PC-3 (cell line): ENCODE measurements around the gene DBNL. TPM values are rescaled to one million over a fixed set of nuclear protein-coding genes. Genes with fewer than 3 reads are reported as not detected.

Experiments used
- ATAC-seq: fragments of 200-7000 bp; cut with Tn5 transposase; 2 replicates; pipeline ENCODE4 v1.9.1; 2020; ENCODE audit warnings: mild to moderate bottlenecking, moderate library complexity
- BruUV-seq: library from RNA; stranded (reverse); fragments of 400-500 nt; replicated peaks from 2 replicates; lab custom pipeline; 2021; lab: Mats Ljungman, UMichigan
- CTCF ChIA-PET: fragments of 300-600 bp; sonication (Branson Sonifier 250); formaldehyde crosslinking; loops from one replicate; lab custom pipeline; 2022; ENCODE audit warnings: antibody characterized with exemption; lab: Charles Lee
- POLR2A ChIA-PET: fragments of 300-600 bp; sonication (Branson Sonifier 250); formaldehyde crosslinking; loops from one replicate; lab custom pipeline; 2022; ENCODE audit warnings: antibody characterized with exemption; ENCODE audit not compliant: unreplicated experiment; lab: Charles Lee
- DNase-seq: peaks from one replicate; pipeline ENCODE4 v3.0.0-alpha.2; 2015
- H2AFZ ChIP-seq: fragments of 300-600 bp; sonication (generic); 2 replicates; pipeline ENCODE4 v1.6.0; 2016; ENCODE audit warnings: antibody characterized with exemption, low read length
- H3F3A ChIP-seq: fragments of 300-600 bp; sonication (generic); one replicate; pipeline ENCODE4 v1.6.0; 2017; ENCODE audit warnings: antibody characterized with exemption, low read length, control low read depth, mild to moderate bottlenecking; ENCODE audit not compliant: unreplicated experiment
- H3K27ac ChIP-seq: fragments of 300-600 bp; sonication (generic); 2 replicates; pipeline ENCODE4 v1.5.1; 2016; ENCODE audit warnings: mild to moderate bottlenecking, low read length
- H3K27me3 ChIP-seq: fragments of 300-600 bp; sonication (generic); 2 replicates; pipeline ENCODE4 v1.6.1; 2016; ENCODE audit warnings: low read length, mixed read lengths
- H3K36me3 ChIP-seq: fragments of 300-600 bp; sonication (generic); 2 replicates; pipeline ENCODE4 v1.6.1; 2016; ENCODE audit warnings: low read depth, mixed run types, low read length, mixed read lengths
- H3K4me1 ChIP-seq: fragments of 300-600 bp; sonication (generic); 2 replicates; pipeline ENCODE4 v1.5.1; 2016; ENCODE audit warnings: low read length; ENCODE audit not compliant: insufficient read depth
- H3K4me2 ChIP-seq: fragments of 300-600 bp; sonication (generic); 2 replicates; pipeline ENCODE4 v1.6.0; 2016; ENCODE audit warnings: low read length
- H3K4me3 ChIP-seq: fragments of 300-600 bp; sonication (generic); 2 replicates; pipeline ENCODE4 v1.5.1; 2016; ENCODE audit warnings: mild to moderate bottlenecking, low read length, mixed read lengths
- H3K79me2 ChIP-seq: fragments of 300-600 bp; sonication (generic); 2 replicates; pipeline ENCODE4 v1.6.1; 2017; ENCODE audit warnings: low read length, mixed read lengths
- H3K9ac ChIP-seq: fragments of 300-600 bp; sonication (generic); 2 replicates; pipeline ENCODE4 v1.6.0; 2016; ENCODE audit warnings: mild to moderate bottlenecking, low read length
- H3K9me2 ChIP-seq: fragments of 300-600 bp; sonication (generic); replicated peaks from 2 replicates; pipeline ENCODE4 v1.6.1; 2016; ENCODE audit warnings: mixed run types, low read length, mixed read lengths
- H3K9me3 ChIP-seq: fragments of 300-600 bp; sonication (generic); 2 replicates; pipeline ENCODE4 v1.6.1; 2016; ENCODE audit warnings: low read length, mixed read lengths
- H4K20me1 ChIP-seq: fragments of 300-600 bp; sonication (generic); 2 replicates; pipeline ENCODE4 v1.6.1; 2016; ENCODE audit warnings: low read length, mixed read lengths
- EZH2 ChIP-seq: fragments of 300-600 bp; sonication (generic); IDR thresholded peaks from one replicate; pipeline ENCODE4 v1.6.1; 2017; ENCODE audit warnings: antibody characterized with exemption, mild to moderate bottlenecking, low read length; ENCODE audit not compliant: unreplicated experiment
- EZH2phosphoT487 ChIP-seq: fragments of 300-600 bp; sonication (generic); IDR thresholded peaks from 2 replicates; pipeline ENCODE4 v1.6.1; 2018; ENCODE audit warnings: mild to moderate bottlenecking, antibody characterized with exemption, low read length, borderline replicate concordance
- intact Hi-C: fragments of 100-400 bp; cut with micrococcal nuclease; formaldehyde crosslinking; loops from 2 replicates; pipeline ENCODE4 v1.9.0; 2023
- total RNA-seq: library from RNA; depleted of rRNA; stranded (reverse); fragments of >200 nt; gene quantifications from 2 replicates; pipeline ENCODE4 v1.2.3, GENCODE V29; 2014
- TF ChIP-seq, protein P1 (sequence below): fragments of 300-600 bp; sonication (generic); conservative IDR thresholded peaks from 2 replicates; pipeline ENCODE4 v1.5.1; 2017; ENCODE audit warnings: antibody characterized with exemption, low read depth, mild to moderate bottlenecking, low read length

DBNL gene
- total RNA-seq, 1 experiment from 2014 or later: 108 TPM

DNA sequence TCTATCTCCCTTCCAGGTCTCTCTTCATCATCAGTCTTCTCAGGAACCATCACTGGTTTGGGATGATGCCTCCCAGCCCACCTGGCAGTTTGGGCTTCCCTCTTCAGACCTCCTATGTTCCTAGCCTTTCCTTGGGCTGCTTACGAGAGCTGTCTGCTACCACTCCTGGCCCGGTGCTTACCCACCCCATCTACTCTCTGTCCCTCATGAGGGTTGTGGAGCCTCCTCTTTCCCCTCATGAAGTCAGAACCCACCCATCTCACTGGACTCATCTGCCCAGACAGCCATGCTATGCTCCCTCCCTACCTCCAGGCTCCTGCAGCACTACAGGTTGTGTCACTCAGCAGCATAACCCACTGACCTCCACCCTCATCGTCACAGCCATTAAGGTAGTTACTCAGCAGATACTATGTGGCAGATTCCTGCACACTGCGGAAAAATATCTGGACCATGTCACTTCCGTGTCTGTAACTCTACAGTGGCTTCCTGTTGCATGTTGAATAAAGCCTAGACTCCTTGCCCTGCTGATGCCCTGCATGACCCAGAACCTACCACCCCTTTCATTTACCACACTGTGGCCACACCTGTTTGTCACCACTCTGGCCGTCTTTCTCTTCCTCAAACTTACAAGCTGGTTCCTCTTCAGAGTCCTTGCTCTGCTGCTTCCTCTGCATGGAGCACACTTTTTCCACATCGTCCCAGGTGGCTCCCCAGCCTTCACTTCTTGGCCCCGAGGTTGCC is 2.0 kb downstream of the DBNL start:
- H3K9me3 ChIP-seq: no peaks in the 10 kb centered on the region
- peaks cover 57% of the 10 kb centered on the region for H3K79me2 ChIP-seq
- ChIA-PET POLR2A (no interaction called here), CTCF (no interaction called here)
- peak overlapping the region; percentile 91 for H3K4me2 ChIP-seq
- BruUV-seq: no TSS peak
- H3K27me3 ChIP-seq: no peaks in the 10 kb centered on the region
- peaks cover 39% of the 10 kb centered on the region for H3K4me1 ChIP-seq
- H3F3A ChIP-seq: no peaks in the 10 kb centered on the region
- H3K27ac ChIP-seq: no peak overlapping the region
- H4K20me1 ChIP-seq: peaks cover 28% of the 10 kb centered on the region; the same call in 1 of the 2 replicates
- no peak for ATAC-seq
- H3K36me3 ChIP-seq: peaks cover 17% of the 10 kb centered on the region
- no peak overlapping the region for H2AFZ ChIP-seq
- no peaks in the 10 kb centered on the region for H3K9me2 ChIP-seq
- intact Hi-C loops: no loop called here
- no peak for TF ChIP-seq EZH2phosphoT487
- TF ChIP-seq, protein P1, sequence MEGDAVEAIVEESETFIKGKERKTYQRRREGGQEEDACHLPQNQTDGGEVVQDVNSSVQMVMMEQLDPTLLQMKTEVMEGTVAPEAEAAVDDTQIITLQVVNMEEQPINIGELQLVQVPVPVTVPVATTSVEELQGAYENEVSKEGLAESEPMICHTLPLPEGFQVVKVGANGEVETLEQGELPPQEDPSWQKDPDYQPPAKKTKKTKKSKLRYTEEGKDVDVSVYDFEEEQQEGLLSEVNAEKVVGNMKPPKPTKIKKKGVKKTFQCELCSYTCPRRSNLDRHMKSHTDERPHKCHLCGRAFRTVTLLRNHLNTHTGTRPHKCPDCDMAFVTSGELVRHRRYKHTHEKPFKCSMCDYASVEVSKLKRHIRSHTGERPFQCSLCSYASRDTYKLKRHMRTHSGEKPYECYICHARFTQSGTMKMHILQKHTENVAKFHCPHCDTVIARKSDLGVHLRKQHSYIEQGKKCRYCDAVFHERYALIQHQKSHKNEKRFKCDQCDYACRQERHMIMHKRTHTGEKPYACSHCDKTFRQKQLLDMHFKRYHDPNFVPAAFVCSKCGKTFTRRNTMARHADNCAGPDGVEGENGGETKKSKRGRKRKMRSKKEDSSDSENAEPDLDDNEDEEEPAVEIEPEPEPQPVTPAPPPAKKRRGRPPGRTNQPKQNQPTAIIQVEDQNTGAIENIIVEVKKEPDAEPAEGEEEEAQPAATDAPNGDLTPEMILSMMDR: no peak
- no peak for TF ChIP-seq EZH2
- no peak for DNase-seq
- no peak overlapping the region for H3K9ac ChIP-seq
- no peak overlapping the region for H3K4me3 ChIP-seq

DNA sequence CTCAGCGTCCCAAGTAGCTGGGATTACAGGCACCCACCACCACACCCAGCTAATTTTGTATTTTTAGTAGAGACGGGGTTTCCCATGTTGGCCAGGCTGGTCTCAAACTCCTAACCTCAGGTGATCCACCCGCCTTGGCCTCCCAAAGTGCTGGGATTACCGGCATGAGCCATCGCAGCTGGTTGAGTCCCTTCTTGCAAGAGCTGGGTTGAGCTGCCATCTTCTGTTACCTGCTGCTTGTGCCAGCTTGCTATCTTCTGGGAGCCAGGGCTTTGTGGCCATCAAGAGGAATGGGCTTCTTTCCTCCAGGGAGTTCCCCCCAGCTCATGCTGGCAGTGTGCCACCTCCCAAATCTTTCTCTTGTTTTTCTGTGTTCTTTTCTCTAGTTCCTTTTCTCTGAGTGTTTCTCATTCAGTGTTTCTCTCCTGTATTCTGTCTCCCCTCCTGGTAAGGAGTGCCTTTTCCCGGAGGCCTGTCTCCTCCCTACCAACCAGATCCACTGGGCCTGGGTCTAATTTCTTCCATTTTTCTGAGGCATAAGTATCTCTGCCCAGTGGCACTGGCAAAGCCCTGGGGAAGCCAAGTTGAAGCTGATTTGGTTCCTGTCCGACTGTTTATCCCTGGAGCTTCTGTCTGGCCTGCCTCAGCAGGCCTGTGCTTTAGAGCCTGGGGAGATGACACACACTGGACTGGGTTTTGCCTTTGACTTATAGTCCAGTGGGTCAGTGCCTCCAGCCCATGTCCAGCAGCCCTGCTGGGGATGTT is 3.7 kb downstream of the DBNL start:
- no TSS peak for BruUV-seq
- H4K20me1 ChIP-seq: peaks cover 33% of the 10 kb centered on the region; the same call in 1 of the 2 replicates
- CTCF ChIA-PET: no interaction called here
- no peak overlapping the region for H3K9ac ChIP-seq
- H3K36me3 ChIP-seq: peaks cover 27% of the 10 kb centered on the region
- no peaks in the 10 kb centered on the region for H3K9me3 ChIP-seq
- peak overlapping the region; percentile 7; the same call in 1 of the 2 replicates for H3K4me2 ChIP-seq
- H3F3A ChIP-seq: no peaks in the 10 kb centered on the region
- H3K27me3 ChIP-seq: no peaks in the 10 kb centered on the region
- H3K9me2 ChIP-seq: no peaks in the 10 kb centered on the region
- POLR2A ChIA-PET: no interaction called here
- TF ChIP-seq, protein P1: no peak
- TF ChIP-seq EZH2 (no peak), EZH2phosphoT487 (no peak)
- intact Hi-C loops: no loop called here
- H3K4me3 ChIP-seq: no peak overlapping the region
- DNase-seq (no peak), ATAC-seq (no peak)
- H3K27ac ChIP-seq: no peak overlapping the region
- H3K4me1 ChIP-seq: peaks cover 39% of the 10 kb centered on the region
- H2AFZ ChIP-seq: no peak overlapping the region
- H3K79me2 ChIP-seq: peaks cover 57% of the 10 kb centered on the region
